T-helper 1 cell (primary cell): ENCODE data around the gene EVI5L.
"Not testable (repeated sequence)": the region's sequence is repeated elsewhere in the genome, so short reads cannot be mapped to it uniquely, and the experiment has no call there.

ENCODE experiments used
- DNase-seq, 5 donors: peaks; one replicate each; pipeline ENCODE4 v3.0.0-alpha.2; 2012 to 2020

Gene EVI5L

DNA sequence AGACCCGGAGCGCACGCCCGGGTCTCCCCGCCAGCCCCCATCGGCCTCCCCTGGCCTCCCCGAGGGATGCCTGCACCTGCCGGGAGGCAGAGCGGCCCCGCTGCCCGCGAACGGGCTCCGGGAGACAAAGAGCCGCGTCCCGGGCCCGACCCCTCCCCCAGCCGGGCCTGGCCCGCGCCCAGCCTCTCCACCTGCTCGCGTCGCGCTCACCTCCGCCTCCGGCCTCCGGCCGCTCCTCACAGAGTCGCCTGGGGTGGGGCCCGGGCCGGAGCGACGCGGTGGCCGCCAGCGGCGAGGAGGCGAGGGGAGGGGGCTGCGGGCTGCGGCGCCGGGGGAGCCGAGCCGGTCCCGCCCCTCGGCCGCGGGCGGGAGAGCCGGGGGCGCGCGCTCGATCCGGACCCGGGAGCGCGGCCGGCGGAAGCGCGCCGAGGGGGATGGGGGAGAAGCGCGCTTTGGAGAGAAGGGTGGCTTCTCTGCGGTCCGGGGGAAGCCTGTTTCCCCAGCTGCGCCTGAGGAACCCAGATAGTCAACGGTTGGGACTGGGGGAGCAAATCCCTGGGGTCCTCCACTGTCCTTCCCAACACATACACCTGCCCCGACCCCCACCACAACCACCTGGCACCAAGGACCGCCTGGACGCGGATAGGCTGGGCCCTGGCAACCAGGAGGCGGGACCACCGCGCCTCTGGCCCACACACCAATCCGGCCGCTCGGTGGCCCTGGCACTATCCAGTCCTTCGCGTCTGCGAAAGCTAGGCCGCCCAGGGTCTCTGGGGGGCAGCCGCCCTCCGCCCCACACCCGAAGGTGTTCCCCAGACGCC is 44.3 kb downstream of the EVI5L start, which contains the start of gene PRR36:
TSS of gene PRR36 (minus strand) at position 315 of the 821 bp plus-strand sequence. CDS start 701 bp downstream, outside the sequence.
- DNase-seq = no peak

DNA sequence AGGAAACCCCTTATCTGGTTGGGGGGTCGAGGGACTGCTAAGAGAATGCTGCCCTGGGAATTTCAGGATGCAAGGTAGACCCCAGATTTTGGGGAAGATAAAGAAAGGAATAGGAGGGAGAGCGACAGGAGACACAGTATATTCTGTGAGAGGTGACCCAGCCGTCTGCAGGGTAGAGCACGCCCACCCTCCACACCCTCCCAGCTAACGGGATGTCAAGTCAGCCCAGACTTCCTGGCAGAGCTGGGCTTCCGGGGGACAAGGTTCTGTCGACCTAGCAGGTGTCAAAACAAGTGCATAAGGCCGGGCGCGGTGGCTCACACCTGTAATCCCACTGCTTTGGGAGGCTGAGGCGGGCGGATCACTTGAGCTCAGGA is 44.9 kb downstream of the EVI5L start:
- no peak for DNase-seq

DNA sequence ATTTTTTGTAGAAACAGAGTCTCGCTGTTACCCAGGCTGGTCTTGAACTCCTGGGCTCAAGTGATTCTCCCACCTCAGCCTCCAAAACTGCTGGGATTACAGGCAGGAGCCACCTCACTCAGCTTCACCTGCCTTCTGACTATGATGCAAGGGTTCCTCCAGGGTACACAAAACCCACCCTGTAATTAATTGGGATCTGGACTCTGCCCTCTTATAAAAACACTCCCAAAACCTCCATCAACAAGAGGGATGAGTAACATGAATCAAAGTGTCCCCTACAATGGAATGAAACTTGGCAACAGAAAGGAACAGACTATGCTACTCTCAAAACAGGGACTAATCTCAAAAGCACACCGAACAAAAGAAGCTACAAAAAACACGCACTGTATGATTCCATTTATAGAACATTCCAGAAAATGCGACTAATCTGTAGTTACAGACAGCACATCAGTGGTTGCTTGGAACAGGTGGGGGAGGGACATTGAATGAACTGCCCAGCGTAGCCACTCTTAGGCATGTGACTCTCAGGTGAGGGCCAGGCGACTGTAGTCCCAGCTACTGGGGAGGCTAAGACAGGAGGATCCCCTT is 47.3 kb downstream of the EVI5L start:
- DNase-seq = no peak

DNA sequence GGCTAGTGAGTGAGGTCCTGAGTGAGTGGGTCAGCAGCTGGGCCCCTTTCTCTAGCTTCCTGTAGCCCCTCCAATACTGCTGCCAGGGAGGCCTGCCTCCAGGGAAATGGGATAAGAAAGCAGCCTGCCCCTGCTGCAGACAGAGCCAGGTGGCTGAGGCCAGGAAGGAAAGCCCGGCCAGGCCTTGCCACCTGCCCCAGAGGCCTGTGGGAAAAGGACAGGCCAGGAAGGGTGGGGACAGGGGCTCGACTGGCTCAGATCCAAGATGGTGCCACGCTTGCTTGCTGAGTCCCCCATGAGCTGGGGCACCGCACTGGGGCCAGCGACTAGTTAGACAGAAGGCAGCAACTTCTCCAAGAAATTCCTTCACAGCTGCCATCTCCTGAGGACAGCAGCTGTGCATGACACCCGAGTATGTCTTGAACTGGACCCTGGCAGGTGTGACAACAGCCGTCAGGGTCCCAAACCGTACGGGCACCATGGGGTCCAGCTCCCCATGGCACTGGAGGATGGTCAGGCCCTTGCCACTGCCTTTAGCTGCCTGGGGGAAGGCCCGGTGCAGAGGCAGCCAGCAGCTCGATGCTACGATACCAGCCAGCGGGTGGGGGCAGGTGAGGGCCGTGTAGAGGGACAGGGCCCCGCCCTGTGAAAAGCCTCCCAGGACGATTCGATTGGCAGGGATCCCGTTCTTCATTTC is 49.2 kb downstream of the EVI5L start:
- DNase-seq = no peak

DNA sequence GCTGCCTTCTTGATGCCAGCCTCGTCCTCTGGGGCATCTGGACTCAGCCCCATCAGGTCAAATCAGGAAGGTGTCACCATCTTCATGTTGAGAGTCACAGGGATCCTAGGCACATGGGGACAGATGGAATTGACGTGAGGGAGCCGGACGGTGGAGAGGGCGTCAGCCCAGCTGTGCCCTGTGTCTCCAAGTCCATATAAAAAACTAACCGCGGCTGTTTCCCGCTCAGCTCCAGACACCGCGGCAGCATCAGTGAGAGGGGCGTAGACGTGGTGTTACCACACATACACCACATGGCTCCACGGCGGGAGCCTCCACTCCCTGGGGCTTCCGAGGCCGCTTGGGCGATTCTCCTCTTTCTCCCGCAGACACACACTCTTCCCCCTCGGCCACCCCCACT is 49.8 kb downstream of the EVI5L start:
- DNase-seq = no peak

DNA sequence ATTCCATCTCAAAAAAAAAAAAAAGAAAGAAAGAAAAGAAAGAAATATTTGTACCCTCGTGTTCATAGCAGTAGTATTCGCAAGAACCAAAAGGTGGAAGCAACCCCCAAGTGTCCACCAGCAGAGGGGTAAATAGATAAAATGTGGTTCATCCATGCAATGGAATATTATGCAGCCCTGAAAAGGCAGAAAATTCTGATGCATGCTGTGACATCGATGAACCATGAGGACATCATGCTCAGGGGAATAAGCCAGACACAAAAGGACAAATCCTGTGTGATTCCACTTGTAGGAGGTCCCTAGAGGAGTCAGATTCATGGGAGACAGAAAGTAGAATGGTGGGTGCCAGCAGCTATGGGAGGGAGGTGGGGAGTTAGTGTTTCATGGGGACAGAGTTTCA is 51.9 kb downstream of the EVI5L start:
- DNase-seq = no peak

DNA sequence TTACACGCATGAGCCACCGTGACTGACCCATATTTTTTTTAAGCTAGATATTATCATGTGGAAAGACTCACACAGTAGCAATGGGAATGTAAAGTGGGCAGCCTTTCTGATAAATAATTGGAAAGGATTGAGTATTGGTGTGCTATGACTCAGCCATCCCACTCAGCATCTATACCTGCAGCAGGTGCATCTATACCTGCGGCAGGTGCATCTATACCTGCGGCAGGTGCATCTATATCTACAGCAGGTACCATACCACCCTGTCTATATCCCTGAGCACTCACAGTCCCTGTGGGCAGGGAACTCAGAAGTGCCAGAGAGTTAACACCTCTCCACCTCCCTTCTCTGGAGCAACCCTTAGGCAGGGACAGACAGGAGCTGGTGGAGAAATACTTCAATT is 53.1 kb downstream of the EVI5L start:
- DNase-seq = no peak

DNA sequence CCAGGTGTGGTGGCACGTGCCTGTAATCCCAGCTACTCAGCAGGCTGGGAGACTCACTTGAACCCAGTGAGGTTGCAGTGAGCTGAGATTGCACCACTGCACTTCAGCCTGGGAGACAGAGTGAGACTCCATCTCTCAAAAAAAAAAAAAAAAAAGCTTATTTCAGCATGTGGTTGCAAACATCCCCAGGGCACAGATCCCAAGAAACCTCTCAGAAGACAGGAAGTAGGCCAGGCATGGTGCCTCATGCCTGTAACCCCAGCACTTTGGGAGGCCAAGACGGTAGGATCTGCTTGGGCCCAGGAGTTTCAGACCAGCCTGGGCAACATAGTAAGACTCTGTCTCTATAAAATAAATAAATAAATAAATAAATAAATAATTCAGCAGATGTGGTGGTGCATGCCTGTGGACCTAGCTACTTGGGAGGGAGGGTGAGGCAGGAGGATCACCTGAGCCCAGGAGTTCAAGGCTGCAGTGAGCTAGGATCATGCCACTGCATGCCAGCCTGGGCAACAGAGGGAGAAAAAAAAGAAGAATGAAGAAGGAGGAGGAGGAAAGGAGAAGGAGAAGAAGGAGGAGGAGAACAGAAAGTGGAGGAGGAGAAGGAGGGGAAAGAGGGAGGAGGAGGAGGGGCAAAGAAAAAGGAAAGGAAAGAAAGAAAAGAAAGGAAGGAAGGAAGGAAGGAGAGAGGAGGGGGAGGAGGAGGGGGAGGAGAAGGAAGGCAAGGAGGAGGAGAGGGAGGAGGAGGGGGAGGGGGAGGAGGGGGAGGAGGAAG is 54.0 kb downstream of the EVI5L start:
- DNase-seq = no peak

DNA sequence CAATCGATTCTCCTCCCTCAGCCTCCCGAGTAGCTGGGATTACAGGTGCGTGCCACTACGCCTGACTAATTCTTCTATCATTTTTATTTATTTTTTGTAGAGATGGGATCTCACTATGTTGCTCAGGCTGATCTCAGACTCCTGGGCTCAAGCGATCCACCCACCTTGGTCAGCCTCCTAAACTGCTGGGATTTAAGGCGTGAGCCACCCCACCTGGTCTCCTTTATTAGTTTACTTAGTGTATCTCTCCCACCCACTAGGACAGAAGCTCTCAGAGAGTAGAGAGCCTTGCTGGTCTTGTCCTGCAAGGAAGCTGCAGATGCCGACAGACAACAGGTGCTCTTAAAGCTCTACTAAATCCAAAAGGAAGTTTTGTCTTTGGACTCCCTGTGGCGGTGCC is 55.8 kb downstream of the EVI5L start:
- DNase-seq = no peak

GRCh38 chr19:7887408-7888144 is 57.6 kb downstream of the EVI5L start:
- no peak for DNase-seq

DNA sequence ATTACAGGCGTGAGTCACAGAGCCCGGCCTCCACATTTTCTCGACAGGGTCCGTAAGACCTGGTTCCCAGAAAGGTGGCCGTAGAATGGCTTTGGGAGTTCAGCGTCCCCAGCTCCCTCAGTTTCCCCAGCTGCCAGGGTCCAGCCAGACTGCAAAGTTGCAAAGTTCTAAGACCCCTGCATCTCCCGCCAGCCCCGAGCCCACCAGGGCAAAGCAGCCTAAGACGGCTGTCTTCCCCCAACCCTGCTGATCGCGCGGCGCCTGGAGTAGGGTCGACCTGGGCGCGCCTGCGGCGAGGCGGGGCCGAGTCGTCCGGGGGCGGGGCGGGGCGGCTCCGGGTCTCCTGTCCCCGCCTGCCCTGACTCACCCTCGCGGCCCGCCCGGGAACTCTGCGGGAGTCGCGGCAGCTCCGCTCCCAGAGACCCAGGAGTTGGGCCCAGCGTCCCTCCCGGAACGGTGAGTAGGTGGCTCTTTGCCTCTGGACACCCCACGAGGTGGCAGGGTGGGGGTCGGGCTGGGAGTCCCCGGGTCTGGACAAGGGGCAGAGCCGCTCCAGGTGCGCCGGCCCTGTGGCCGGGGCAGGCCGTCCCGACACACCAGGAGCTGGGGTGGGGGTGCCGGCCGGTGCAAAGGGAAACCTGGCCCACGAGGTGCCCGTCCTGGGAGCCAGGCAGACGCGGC is 58.3 kb downstream of the EVI5L start, which contains the start of gene LRRC8E:
TSS of gene LRRC8E (plus strand) at position 366 of the 681 bp plus-strand sequence. CDS start 7,094 bp downstream, outside the sequence.
- no peak for DNase-seq

GRCh38 chr19:7888826-7889217 is 58.8 kb downstream of the EVI5L start:
- no peak for DNase-seq

- DNase-seq = not testable (repeated sequence)
Observed at GRCh38 chr19:7893362-7894101, 63.5 kb downstream of the EVI5L start.

- no peak for DNase-seq
Observed at GRCh38 chr19:7894612-7895309, 64.7 kb downstream of the EVI5L start.

DNA sequence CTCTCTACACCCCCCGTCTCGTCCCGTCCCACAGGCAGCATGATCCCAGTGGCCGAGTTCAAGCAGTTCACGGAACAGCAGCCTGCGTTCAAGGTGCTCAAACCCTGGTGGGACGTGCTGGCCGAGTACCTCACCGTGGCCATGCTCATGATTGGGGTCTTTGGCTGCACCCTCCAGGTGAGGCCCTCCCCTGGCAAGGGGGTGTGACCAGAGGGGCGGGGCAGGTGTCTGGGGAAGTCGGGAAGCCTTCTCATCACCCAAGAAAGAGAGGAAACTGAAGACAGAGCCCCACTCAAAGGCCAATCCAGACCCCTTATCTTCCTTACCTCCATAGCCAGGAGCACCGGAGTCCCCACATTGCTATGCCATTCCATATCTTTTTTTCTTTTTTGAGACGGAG is 65.5 kb downstream of the EVI5L start:
- DNase-seq = no peak

DNA sequence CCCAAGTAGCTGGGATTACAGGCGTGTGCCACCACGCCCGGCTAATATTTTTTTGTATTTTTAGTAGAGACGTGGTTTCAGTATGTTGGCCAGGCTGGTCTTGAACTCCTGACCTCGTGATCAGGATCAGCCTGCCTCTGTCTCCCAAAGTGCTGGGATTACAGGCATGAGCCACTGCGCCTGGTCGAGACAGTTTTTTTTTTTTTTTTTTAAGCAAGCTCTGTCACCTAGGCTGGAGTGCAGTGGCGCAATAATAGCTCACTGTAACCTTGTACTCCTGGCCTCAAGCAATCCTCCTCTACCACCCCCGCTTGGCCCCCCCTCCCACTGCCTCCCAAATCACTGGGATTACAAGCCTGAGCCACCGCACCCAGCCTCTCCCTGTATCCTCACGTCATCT is 67.3 kb downstream of the EVI5L start:
- DNase-seq = no peak

- DNase-seq = no peak
Observed at GRCh38 chr19:7898967-7899366, 68.9 kb downstream of the EVI5L start.

GRCh38 chr19:7899751-7900378 is 69.8 kb downstream of the EVI5L start:
- DNase-seq = no peak

DNA sequence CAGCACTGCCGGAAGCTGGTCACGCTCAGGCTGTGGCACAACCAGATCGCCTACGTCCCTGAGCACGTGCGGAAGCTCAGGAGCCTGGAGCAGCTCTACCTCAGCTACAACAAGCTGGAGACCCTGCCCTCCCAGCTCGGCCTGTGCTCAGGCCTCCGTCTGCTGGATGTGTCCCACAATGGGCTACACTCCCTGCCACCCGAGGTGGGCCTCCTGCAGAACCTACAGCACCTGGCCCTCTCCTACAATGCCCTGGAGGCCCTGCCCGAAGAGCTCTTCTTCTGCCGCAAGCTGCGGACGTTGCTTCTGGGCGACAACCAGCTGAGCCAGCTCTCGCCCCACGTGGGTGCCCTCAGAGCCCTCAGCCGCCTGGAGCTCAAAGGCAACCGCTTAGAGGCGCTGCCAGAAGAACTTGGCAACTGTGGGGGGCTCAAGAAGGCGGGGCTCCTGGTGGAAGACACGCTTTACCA is 70.4 kb downstream of the EVI5L start:
- DNase-seq = no peak

DNA sequence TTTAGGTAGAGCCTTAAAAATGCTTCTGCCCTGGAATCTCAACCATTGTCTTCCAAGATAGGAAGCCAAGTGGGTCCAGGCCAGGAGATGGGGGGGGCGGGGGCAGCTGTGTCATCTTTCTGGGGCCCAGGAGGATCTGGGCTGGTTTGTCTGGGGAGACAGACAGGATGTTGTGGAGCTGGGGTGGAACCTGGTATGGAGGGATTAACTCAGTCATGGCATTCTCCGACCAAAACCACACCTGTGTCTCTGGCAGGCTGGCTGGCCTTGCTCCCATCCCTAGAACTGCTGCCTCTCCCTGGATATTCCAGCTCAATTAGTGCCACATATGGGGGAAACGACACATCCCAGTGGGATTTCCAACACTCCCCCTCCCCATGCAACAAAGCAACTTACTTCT is 70.9 kb downstream of the EVI5L start:
- no peak for DNase-seq
